Keratinocyte (primary cell): ENCODE measurements around the gene NOVA2.

Experiments used
- CTCF ChIP-seq, 3 experiments: IDR thresholded peaks in 1 of 3; conservative IDR thresholded peaks in 1 of 3; optimal IDR thresholded peaks in 1 of 3; 2 replicates in 2 of 3; 3 replicates in 1 of 3; pipeline versions ENCODE3 to v1.5.1; 2011; ENCODE audit warnings: low read length in 3 of 3, mild to moderate bottlenecking in 3 of 3, moderate library complexity in 2 of 3, control low read depth in 1 of 3, inconsistent platforms in 1 of 3; ENCODE audit not compliant: insufficient read depth in 2 of 3; ENCODE audit errors: extremely low read depth in 1 of 3
- EZH2 ChIP-seq: IDR thresholded peaks from one replicate; pipeline ENCODE4 v1.6.1; 2012; ENCODE audit warnings: inconsistent platforms, mild to moderate bottlenecking, low read length, moderate library complexity

- TF ChIP-seq CTCF (optimal IDR thresholded peaks at IDR 0.05 in 1 of 3, IDR thresholded peaks at IDR 0.05 in 1 of 3, conservative IDR thresholded peaks at IDR 0.05 in 1 of 3; ENCODE audit: extremely low read depth in 1 of 3, insufficient read depth in 2 of 3, low read length in 3 of 3) (no peak), EZH2 (no peak)
These were observed 20.8 kb downstream of the NOVA2 start for GRCh38 chr19:45952686-45953505.
